Prostate gland (tissue), 2 donors: ENCODE data around the gene SMIM11.

Experiments used
- CTCF ChIP-seq, 4 experiments: fragments of 200-600 bp in 2 of 4; fragments of 450-650 bp in 2 of 4; sonication (generic) in 2 of 4; IDR thresholded peaks; 1 replicate in 3 of 4; 2 replicates in 1 of 4; pipeline ENCODE4 v1.5.1; 2016 to 2019; ENCODE audit warnings: antibody characterized with exemption in 4 of 4, mild to moderate bottlenecking in 2 of 4, moderate library complexity in 2 of 4
- POLR2A ChIP-seq: fragments of 450-650 bp; IDR thresholded peaks from one replicate; pipeline ENCODE4 v1.6.1; 2016; ENCODE audit warnings: antibody characterized with exemption, mild to moderate bottlenecking
- POLR2AphosphoS5 ChIP-seq: sonication (generic); formaldehyde crosslinking; IDR thresholded peaks from one replicate; pipeline ENCODE4 v1.6.1; 2017; ENCODE audit warnings: antibody characterized with exemption

- no peak for TF ChIP-seq CTCF (IDR thresholded peaks at IDR 0.05)
- no peak for TF ChIP-seq POLR2AphosphoS5
- no peak for TF ChIP-seq POLR2A
These were observed 45.3 kb upstream of the SMIM11 start for GRCh38 chr21:34330055-34330454.
